H1 (cell line): ENCODE data around the gene TNC.

ENCODE experiments used
- BCL11A ChIP-seq, 2 experiments: IDR thresholded peaks; one replicate each; pipeline ENCODE4 v1.6.1; 2011; ENCODE audit warnings: low read depth in 2 of 2, low read length in 2 of 2, mild to moderate bottlenecking in 2 of 2
- EZH2 ChIP-seq: fragments of 200-600 bp; sonication (generic); IDR thresholded peaks from 2 replicates; pipeline ENCODE4 v1.7.1; 2012; ENCODE audit warnings: low read depth, mild to moderate bottlenecking, moderate library complexity, low read length, inconsistent platforms; ENCODE audit not compliant: severe bottlenecking
- PHF8 ChIP-seq: fragments of 200-600 bp; sonication (generic); conservative IDR thresholded peaks from 2 replicates; pipeline ENCODE4 v1.7.1; 2012; ENCODE audit warnings: low read depth, mild to moderate bottlenecking, inconsistent platforms, low read length, moderate library complexity
- POLR2A ChIP-seq, 2 experiments: IDR thresholded peaks; 1 replicate in 1 of 2; 2 replicates in 1 of 2; pipeline ENCODE4 v1.6.1; 2011; ENCODE audit warnings: low read depth in 2 of 2, low read length in 2 of 2, mild to moderate bottlenecking in 2 of 2; ENCODE audit errors: control extremely low read depth in 1 of 2
- POLR2AphosphoS5 ChIP-seq: IDR thresholded peaks from 2 replicates; pipeline ENCODE4 v1.6.1; 2011; ENCODE audit warnings: low read depth, low read length
- SIX5 ChIP-seq: IDR thresholded peaks from 2 replicates; pipeline ENCODE4 v1.6.1; 2011; ENCODE audit warnings: mild to moderate bottlenecking, low read depth, low read length
- TAF1 ChIP-seq: IDR thresholded peaks from 2 replicates; pipeline ENCODE4 v1.6.1; 2011; ENCODE audit warnings: mild to moderate bottlenecking, low read depth, low read length
- TBP ChIP-seq: IDR thresholded peaks from 2 replicates; pipeline ENCODE4 v1.6.1; 2011; ENCODE audit warnings: low read depth, low read length, improper control_type of control experiment
- TF ChIP-seq, protein P1 (sequence below), 3 experiments: IDR thresholded peaks; 1 replicate in 2 of 3; 2 replicates in 1 of 3; pipeline versions ENCODE4 v1.5.1 to v1.6.1; 2011; ENCODE audit warnings: low read length in 3 of 3, mild to moderate bottlenecking in 3 of 3, inconsistent platforms in 2 of 3, low read depth in 1 of 3, moderate library complexity in 1 of 3; ENCODE audit not compliant: insufficient read depth in 1 of 3; ENCODE audit errors: control extremely low read depth in 1 of 3
- TF ChIP-seq, protein P2 (sequence below): IDR thresholded peaks from 2 replicates; pipeline ENCODE4 v1.6.1; 2011; ENCODE audit warnings: low read depth, mild to moderate bottlenecking, low read length; ENCODE audit not compliant: insufficient read depth
- TF ChIP-seq, protein P3 (sequence below): IDR thresholded peaks from 2 replicates; pipeline ENCODE4 v1.6.1; 2011; ENCODE audit warnings: low read length, improper control_type of control experiment

DNA sequence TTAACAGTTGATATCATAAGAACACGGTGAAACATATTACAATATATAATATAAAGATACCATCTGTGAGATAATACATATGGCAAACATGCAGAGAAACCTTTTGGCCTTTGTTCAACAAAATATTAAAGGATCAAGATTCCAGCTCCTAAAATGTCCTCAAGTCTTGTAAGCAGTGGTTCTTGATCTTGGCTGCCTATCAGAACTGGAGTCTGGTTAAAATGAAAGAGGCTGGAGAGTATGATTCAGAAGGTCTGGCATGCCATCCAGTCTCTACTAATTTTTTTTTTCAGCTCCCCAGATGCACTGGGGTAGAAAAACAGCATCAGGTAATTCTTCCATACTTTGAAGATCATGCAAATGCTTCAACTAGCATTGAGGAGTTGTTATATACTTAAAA lies 83.2 kb downstream of the TNC start:
- TF ChIP-seq PHF8, result no peak
- TF ChIP-seq, protein P1, sequence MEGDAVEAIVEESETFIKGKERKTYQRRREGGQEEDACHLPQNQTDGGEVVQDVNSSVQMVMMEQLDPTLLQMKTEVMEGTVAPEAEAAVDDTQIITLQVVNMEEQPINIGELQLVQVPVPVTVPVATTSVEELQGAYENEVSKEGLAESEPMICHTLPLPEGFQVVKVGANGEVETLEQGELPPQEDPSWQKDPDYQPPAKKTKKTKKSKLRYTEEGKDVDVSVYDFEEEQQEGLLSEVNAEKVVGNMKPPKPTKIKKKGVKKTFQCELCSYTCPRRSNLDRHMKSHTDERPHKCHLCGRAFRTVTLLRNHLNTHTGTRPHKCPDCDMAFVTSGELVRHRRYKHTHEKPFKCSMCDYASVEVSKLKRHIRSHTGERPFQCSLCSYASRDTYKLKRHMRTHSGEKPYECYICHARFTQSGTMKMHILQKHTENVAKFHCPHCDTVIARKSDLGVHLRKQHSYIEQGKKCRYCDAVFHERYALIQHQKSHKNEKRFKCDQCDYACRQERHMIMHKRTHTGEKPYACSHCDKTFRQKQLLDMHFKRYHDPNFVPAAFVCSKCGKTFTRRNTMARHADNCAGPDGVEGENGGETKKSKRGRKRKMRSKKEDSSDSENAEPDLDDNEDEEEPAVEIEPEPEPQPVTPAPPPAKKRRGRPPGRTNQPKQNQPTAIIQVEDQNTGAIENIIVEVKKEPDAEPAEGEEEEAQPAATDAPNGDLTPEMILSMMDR (IDR thresholded peaks at IDR 0.05; ENCODE audit: control extremely low read depth in 1 of 3, insufficient read depth in 1 of 3, low read depth in 1 of 3, low read length in 3 of 3), result no peak
- TF ChIP-seq, protein P2, sequence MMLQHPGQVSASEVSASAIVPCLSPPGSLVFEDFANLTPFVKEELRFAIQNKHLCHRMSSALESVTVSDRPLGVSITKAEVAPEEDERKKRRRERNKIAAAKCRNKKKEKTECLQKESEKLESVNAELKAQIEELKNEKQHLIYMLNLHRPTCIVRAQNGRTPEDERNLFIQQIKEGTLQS, result no peak
- TF ChIP-seq TAF1, result no peak
- TF ChIP-seq, protein P3, sequence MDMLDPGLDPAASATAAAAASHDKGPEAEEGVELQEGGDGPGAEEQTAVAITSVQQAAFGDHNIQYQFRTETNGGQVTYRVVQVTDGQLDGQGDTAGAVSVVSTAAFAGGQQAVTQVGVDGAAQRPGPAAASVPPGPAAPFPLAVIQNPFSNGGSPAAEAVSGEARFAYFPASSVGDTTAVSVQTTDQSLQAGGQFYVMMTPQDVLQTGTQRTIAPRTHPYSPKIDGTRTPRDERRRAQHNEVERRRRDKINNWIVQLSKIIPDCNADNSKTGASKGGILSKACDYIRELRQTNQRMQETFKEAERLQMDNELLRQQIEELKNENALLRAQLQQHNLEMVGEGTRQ, result no peak
- TF ChIP-seq POLR2AphosphoS5, result no peak
- TF ChIP-seq EZH2, result no peak
- no peak for TF ChIP-seq SIX5
- no peak for TF ChIP-seq POLR2A (IDR thresholded peaks at IDR 0.05; ENCODE audit: control extremely low read depth in 1 of 2, low read depth in 2 of 2, low read length in 2 of 2)
- no peak for TF ChIP-seq TBP
- TF ChIP-seq BCL11A (IDR thresholded peaks at IDR 0.05; ENCODE audit: low read depth in 2 of 2, low read length in 2 of 2), result no peak
